DOHH2 (cell line): Measurements from ENCODE around the gene ANP32B.
"Not testable (repeated sequence)": the region's sequence is repeated elsewhere in the genome, so short reads cannot be mapped to it uniquely, and the experiment has no call there.

Experiments
- H3F3A ChIP-seq: fragments of 200-600 bp; sonication (generic), shearing (Covaris generic); 2 replicates; pipeline ENCODE4 v1.6.0; 2016; ENCODE audit warnings: antibody characterized with exemption, mild to moderate bottlenecking; ENCODE audit not compliant: control insufficient read depth, insufficient read depth
- H3K27ac ChIP-seq: fragments of 200-600 bp; sonication (generic); 2 replicates; pipeline ENCODE4 v1.5.1; 2014; ENCODE audit warnings: low read depth, mild to moderate bottlenecking, low read length, moderate library complexity
- H3K27me3 ChIP-seq: fragments of 200-600 bp; sonication (generic); 2 replicates; pipeline ENCODE4 v1.6.1; 2014; ENCODE audit warnings: mild to moderate bottlenecking, low read length, mixed read lengths; ENCODE audit not compliant: control insufficient read depth
- H3K36me3 ChIP-seq: fragments of 200-600 bp; sonication (generic); 2 replicates; pipeline ENCODE4 v1.6.1; 2014; ENCODE audit warnings: mild to moderate bottlenecking, low read length, moderate library complexity, mixed read lengths; ENCODE audit not compliant: control insufficient read depth
- H3K4me1 ChIP-seq: fragments of 200-600 bp; sonication (generic); 2 replicates; pipeline ENCODE4 v1.6.1; 2014; ENCODE audit warnings: mild to moderate bottlenecking, low read length, mixed read lengths; ENCODE audit not compliant: control insufficient read depth
- H3K4me2 ChIP-seq: fragments of 200-600 bp; sonication (generic); 2 replicates; pipeline ENCODE4 v1.6.0; 2014; ENCODE audit warnings: mild to moderate bottlenecking, low read length, moderate library complexity
- H3K4me3 ChIP-seq: fragments of 200-600 bp; sonication (generic); 2 replicates; pipeline ENCODE4 v1.5.1; 2014; ENCODE audit warnings: mild to moderate bottlenecking, low read length, mixed read lengths
- H3K79me2 ChIP-seq: fragments of 200-600 bp; sonication (generic); 2 replicates; pipeline ENCODE4 v1.6.1; 2014; ENCODE audit warnings: mild to moderate bottlenecking, low read length, mixed read lengths; ENCODE audit not compliant: control insufficient read depth
- H3K9me2 ChIP-seq: fragments of 200-600 bp; sonication (generic); replicated peaks from 2 replicates; pipeline ENCODE4 v1.6.1; 2014; ENCODE audit warnings: mild to moderate bottlenecking, low read length, mixed read lengths; ENCODE audit not compliant: control insufficient read depth
- H3K9me3 ChIP-seq: fragments of 200-600 bp; sonication (generic); 2 replicates; pipeline ENCODE4 v1.6.1; 2014; ENCODE audit warnings: antibody characterized with exemption, low read length, mixed read lengths; ENCODE audit not compliant: control insufficient read depth, insufficient read depth
- H4K20me1 ChIP-seq: fragments of 200-600 bp; sonication (generic); 2 replicates; pipeline ENCODE4 v1.6.0; 2014; ENCODE audit warnings: low read depth, mild to moderate bottlenecking, antibody characterized with exemption, low read length, moderate library complexity; ENCODE audit not compliant: control insufficient read depth, insufficient read depth
- EZH2phosphoT487 ChIP-seq: fragments of 200-600 bp; sonication (generic); IDR thresholded peaks from 2 replicates; pipeline ENCODE4 v1.6.1; 2017; ENCODE audit warnings: borderline replicate concordance, mild to moderate bottlenecking, antibody characterized with exemption, low read length, moderate library complexity, mixed read lengths
- TF ChIP-seq, protein P1 (sequence below): fragments of 200-600 bp; sonication (generic); IDR thresholded peaks from one replicate; pipeline ENCODE4 v1.5.1; 2014; ENCODE audit warnings: antibody characterized with exemption, mild to moderate bottlenecking, low read depth, low read length; ENCODE audit not compliant: poor library complexity, severe bottlenecking

The ANP32B gene

DNA sequence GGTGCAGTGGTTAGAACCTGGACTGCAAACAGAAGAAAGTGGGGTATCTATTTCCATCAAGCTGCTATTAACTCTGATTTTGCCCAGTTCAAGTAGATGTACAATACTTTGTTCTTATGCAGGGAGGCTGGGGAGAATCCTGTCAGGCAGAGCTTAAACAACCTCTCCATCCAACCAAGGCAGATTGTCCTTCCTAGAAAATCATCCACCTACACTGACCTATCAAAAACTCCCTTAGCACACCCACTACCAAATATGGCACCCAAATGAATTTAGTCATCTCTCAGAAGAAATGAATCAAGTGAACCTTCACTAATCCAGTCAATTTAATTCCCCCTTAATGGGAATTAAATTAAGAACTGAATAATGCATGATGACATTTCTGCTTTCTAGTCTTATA lies 26.8 kb upstream of the ANP32B start:
- Histone ChIP-seq H3K9me2 (no peaks in the 10 kb centered on the region), H3K27ac (no peak overlapping the region), H3K4me3 (no peak overlapping the region), H4K20me1 (no peaks in the 10 kb centered on the region), H3K27me3 (no peaks in the 10 kb centered on the region), H3K4me2 (peak overlapping the region; percentile 35), H3K36me3 (no peaks in the 10 kb centered on the region), H3K9me3 (no peaks in the 10 kb centered on the region), H3K4me1 (peaks cover 28% of the 10 kb centered on the region), H3F3A (peaks cover 8% of the 10 kb centered on the region; the same call in 1 of the 2 replicates), H3K79me2 (no peaks in the 10 kb centered on the region)
- TF ChIP-seq EZH2phosphoT487 = no peak
- TF ChIP-seq, protein P1, sequence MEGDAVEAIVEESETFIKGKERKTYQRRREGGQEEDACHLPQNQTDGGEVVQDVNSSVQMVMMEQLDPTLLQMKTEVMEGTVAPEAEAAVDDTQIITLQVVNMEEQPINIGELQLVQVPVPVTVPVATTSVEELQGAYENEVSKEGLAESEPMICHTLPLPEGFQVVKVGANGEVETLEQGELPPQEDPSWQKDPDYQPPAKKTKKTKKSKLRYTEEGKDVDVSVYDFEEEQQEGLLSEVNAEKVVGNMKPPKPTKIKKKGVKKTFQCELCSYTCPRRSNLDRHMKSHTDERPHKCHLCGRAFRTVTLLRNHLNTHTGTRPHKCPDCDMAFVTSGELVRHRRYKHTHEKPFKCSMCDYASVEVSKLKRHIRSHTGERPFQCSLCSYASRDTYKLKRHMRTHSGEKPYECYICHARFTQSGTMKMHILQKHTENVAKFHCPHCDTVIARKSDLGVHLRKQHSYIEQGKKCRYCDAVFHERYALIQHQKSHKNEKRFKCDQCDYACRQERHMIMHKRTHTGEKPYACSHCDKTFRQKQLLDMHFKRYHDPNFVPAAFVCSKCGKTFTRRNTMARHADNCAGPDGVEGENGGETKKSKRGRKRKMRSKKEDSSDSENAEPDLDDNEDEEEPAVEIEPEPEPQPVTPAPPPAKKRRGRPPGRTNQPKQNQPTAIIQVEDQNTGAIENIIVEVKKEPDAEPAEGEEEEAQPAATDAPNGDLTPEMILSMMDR = no peak

DNA sequence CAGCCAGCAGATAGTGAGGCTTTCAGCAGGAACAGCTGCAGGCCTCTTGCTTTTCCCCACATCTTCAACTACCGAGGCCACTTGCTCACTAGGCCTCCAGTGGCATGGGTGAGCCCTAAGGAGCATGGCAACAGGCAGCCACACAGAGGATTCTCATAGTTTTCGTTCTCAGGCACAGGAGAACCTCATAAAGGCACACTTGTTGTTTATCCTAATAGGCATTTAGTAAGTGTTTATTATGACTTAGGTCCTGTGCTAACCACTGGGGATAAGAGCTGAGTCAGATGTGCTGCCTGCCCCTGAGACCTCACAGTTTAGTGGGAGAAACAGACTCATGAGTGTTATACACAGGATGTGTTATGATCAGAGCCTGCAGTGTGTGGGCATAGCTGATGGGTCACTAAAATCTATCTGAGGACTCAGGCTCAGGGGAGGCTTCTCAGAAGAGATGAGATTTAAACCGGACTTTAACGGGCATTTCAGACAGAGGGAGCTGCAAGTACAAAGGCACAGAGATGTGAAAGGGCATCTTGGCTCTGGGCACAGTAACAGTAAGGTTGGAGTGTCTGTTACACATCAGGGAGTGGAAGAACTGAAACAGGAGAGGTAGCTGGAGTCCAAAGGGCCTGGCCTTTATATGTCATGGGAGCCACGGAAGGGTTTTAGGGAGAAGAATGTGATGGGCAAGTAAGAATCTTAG lies 24.2 kb upstream of the ANP32B start:
- Histone ChIP-seq H3K27ac (no peak overlapping the region), H3K4me1 (peaks cover 23% of the 10 kb centered on the region), H3K4me3 (no peak overlapping the region), H4K20me1 (no peaks in the 10 kb centered on the region), H3K36me3 (no peaks in the 10 kb centered on the region), H3F3A (peaks cover 7% of the 10 kb centered on the region; the same call in 1 of the 2 replicates), H3K9me3 (no peaks in the 10 kb centered on the region), H3K27me3 (no peaks in the 10 kb centered on the region), H3K9me2 (no peaks in the 10 kb centered on the region), H3K4me2 (no peak overlapping the region), H3K79me2 (no peaks in the 10 kb centered on the region)
- TF ChIP-seq EZH2phosphoT487 = no peak
- TF ChIP-seq, protein P1 = no peak

DNA sequence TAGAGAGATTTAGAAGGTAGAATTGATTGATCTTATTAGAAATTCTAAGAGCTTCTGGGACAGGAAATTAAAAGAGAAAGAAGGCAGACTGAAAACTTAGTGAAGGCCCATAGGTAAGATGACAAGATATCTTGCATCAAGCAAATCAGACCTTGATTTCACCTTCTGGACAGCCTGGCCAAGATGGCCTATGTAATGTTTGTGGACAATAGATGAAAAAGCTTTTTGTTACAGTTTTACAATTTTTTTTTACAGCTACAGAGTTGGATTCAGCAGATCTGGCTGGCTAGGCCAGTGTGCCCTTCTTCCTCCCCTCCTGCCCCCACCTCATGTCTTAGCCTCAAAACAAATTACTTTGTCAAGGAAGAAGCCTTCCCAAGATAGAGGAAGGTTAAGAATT lies 23.6 kb upstream of the ANP32B start:
- H3F3A ChIP-seq = 0 out of 2 replicates have a peak, but pooled peaks cover 4% of the 10 kb centered on the region
- no peak overlapping the region for H3K4me3 ChIP-seq
- peaks cover 19% of the 10 kb centered on the region for H3K4me1 ChIP-seq
- H3K27ac ChIP-seq = no peak overlapping the region
- H4K20me1 ChIP-seq = no peaks in the 10 kb centered on the region
- no peaks in the 10 kb centered on the region for H3K27me3 ChIP-seq
- H3K79me2 ChIP-seq = no peaks in the 10 kb centered on the region
- H3K9me2 ChIP-seq = no peaks in the 10 kb centered on the region
- H3K4me2 ChIP-seq = no peak overlapping the region
- TF ChIP-seq, protein P1 = no peak
- no peak for TF ChIP-seq EZH2phosphoT487
- H3K36me3 ChIP-seq = no peaks in the 10 kb centered on the region
- no peaks in the 10 kb centered on the region for H3K9me3 ChIP-seq

DNA sequence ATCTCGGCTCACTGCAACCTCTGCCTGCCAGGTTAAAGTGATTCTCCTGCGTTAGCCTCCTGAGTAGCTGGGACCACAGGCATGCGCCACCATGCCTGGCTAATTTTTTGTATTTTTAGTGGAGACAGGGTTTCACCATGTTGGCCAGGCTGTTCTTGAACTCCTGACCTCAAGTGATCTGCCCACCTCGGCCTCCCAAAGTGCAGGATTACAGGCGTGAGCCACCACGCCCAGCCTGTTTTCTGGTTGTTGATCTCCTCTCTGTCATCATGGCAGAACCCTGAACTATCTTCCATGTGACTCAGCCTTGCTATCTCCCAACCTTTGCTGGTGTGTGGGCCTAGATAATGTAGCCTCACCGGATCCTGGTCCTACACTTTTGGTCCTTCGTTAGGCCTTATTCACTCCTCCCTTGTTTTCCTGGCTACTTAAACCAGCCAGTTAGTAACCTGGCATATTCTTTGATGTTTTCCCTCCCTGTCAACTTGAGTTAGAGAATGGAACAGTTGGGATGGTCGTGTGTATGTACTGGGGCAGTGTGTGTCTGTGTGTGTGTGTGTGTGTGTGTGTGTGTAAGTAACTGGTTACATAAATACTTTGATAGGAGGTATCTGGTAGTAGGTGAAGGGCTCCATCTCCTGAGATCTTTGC lies 22.3 kb upstream of the ANP32B start:
- not testable (repeated sequence) for H3F3A ChIP-seq, H3K36me3 ChIP-seq, H3K4me2 ChIP-seq, H3K27me3 ChIP-seq, H3K4me1 ChIP-seq, H3K9me2 ChIP-seq, H3K79me2 ChIP-seq, H3K4me3 ChIP-seq, H3K9me3 ChIP-seq, H3K27ac ChIP-seq, H4K20me1 ChIP-seq
